ENCODE measurements around the gene CTNNA1. TPM values are rescaled to one million over a fixed set of nuclear protein-coding genes. Genes with fewer than 3 reads are reported as not detected.

CTNNA1 gene
- 170 and 260 TPM in 2 replicates for total RNA-seq

DNA sequence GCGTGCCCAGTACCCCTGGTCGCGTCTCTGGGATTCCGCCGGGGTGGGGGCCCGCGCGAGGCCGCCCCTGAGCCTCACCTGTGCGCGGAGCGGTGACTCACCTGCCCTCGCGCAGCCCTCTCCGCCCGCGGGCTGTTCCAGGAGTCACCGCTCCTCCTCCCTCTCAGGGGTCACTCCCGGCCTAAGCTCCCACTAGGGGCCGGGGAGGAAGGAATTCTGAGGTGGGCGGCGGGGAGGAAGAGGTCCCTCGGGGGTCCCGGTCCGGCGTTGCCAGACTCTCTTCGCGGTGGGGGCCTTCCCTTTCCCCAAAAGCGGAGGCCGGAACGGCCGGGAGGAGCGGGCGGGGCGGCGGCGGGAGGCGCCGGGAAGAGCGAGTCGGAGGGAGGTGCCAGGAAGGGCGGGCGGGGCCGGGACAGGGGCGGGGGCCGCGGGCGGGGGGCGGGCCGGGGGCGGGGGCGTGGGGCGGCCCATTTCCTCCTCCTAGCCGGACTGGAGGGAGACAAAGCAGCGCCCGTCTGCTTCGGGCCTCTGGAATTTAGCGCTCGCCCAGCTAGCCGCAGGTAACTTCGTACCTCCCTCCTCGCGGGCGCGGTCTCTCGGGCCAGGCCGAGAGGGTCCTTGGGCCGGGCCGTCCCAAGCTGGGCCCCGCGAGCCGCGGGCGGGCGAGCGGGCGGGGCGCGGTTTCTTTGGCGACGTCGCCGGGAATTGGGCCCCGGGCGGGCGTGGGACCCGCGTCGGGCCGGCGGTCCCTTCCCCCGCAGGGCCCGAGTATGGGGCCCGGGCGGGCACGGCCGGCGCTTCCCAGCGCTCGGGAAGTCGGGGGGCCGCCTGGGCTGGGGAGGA lies at the start of gene CTNNA1:
Gene CTNNA1, plus strand, starts transcription at position 475 of the 843 bp plus-strand sequence. CDS start 28,500 bp downstream, outside the sequence.

GRCh38 chr5:138874771-138875551 lies 121.7 kb downstream of the CTNNA1 start, which contains the start of gene LRRTM2:
Gene LRRTM2 (minus strand): TSS chr5:138875335. CDS start chr5:138874911, 424 bp downstream.

Other genes starting within 250 kb of the CTNNA1 start
- gene ETF1, start 210.2 kb upstream of the CTNNA1 start, total RNA-seq, result 59.1 and 68.1 TPM in 2 replicates
- 201 and 290 TPM in 2 replicates for gene HSPA9, start 178.0 kb upstream of the CTNNA1 start, total RNA-seq
- not detected in 2 replicates for gene LRRTM2, start 121.9 kb downstream of the CTNNA1 start, total RNA-seq